Endothelial cell of umbilical vein (primary cell): ENCODE results near the gene AHCY.
"Not testable (repeated sequence)": the region's sequence is repeated elsewhere in the genome, so short reads cannot be mapped to it uniquely, and the experiment has no call there.

Source experiments
- CTCF ChIP-seq, 2 donors: IDR thresholded peaks; 1 replicate in 1 of 2; 2 replicates in 1 of 2; pipeline ENCODE4 v1.5.1; 2011; ENCODE audit warnings: low read length in 2 of 2, mild to moderate bottlenecking in 2 of 2, moderate library complexity in 2 of 2, control low read depth in 1 of 2, inconsistent platforms in 1 of 2, low read depth in 1 of 2; ENCODE audit not compliant: insufficient read depth in 1 of 2; ENCODE audit errors: extremely low read depth in 1 of 2
- JUN ChIP-seq: IDR thresholded peaks from 2 replicates; pipeline ENCODE4 v1.6.1; 2011; ENCODE audit warnings: borderline replicate concordance, low read depth; ENCODE audit not compliant: insufficient read length, insufficient read depth
- MYC ChIP-seq: IDR thresholded peaks from one replicate; pipeline ENCODE4 v1.6.1; 2011; ENCODE audit warnings: mild to moderate bottlenecking, low read depth, low read length
- POLR2A ChIP-seq: IDR thresholded peaks from 2 replicates; pipeline ENCODE4 v1.6.1; 2012; ENCODE audit warnings: low read depth, mild to moderate bottlenecking, control low read depth, low read length
- POLR2AphosphoS5 ChIP-seq: IDR thresholded peaks from 2 replicates; pipeline ENCODE4 v1.6.1; 2012; ENCODE audit warnings: low read depth, mild to moderate bottlenecking, control low read depth, low read length, moderate library complexity; ENCODE audit not compliant: insufficient read depth
- TF ChIP-seq, protein P1 (sequence below): IDR thresholded peaks from 2 replicates; pipeline ENCODE4 v1.6.1; 2011; ENCODE audit not compliant: insufficient read depth, insufficient read length

- TF ChIP-seq CTCF (IDR thresholded peaks at IDR 0.05; ENCODE audit: extremely low read depth in 1 of 2, insufficient read depth in 1 of 2, low read depth in 1 of 2, low read length in 2 of 2); POLR2AphosphoS5; POLR2A; JUN; MYC: not testable (repeated sequence)
- TF ChIP-seq, protein P1, sequence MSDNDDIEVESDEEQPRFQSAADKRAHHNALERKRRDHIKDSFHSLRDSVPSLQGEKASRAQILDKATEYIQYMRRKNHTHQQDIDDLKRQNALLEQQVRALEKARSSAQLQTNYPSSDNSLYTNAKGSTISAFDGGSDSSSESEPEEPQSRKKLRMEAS, result not testable (repeated sequence)
Measured at GRCh38 chr20:34287500-34287899, 15.7 kb downstream of the AHCY start.
